RPMI7951 (cell line): ENCODE results near the gene NR6A1. TPM values are rescaled to one million over a fixed set of nuclear protein-coding genes. Genes with fewer than 3 reads are reported as not detected.

Experiments used
- DNase-seq: peaks from one replicate; pipeline ENCODE4 v3.0.0-alpha.2; 2012; ENCODE audit warnings: low read depth
- total RNA-seq: library from RNA; depleted of rRNA; stranded (reverse); fragments of >200 nt; shearing (Covaris generic); gene quantifications from 2 replicates; pipeline ENCODE4 v1.2.3, GENCODE V29; 2014

NR6A1 gene
- total RNA-seq, 1 experiment from 2014 or later: 1.4 TPM

GRCh38 chr9:124574534-124575375 lies 196.4 kb downstream of the NR6A1 start:
- DNase-seq: peak; percentile 74

GRCh38 chr9:124570942-124571666 lies 200.0 kb downstream of the NR6A1 start:
- DNase-seq: no peak

GRCh38 chr9:124569942-124570341 lies 201.2 kb downstream of the NR6A1 start:
- DNase-seq: no peak

GRCh38 chr9:124567362-124567761 lies 203.7 kb downstream of the NR6A1 start:
- DNase-seq: no peak

GRCh38 chr9:124562328-124562727 lies 208.8 kb downstream of the NR6A1 start:
- DNase-seq: no peak

GRCh38 chr9:124559871-124560270 lies 211.2 kb downstream of the NR6A1 start:
- no peak for DNase-seq

- DNase-seq: no peak
Observed at GRCh38 chr9:124558777-124559470, 212.2 kb downstream of the NR6A1 start.

GRCh38 chr9:124557895-124558294 lies 213.2 kb downstream of the NR6A1 start:
- DNase-seq: no peak

- DNase-seq: no peak
Observed at GRCh38 chr9:124555043-124555442, 216.1 kb downstream of the NR6A1 start.

- peak; percentile 24 for DNase-seq
Observed at GRCh38 chr9:124553738-124554137, 217.4 kb downstream of the NR6A1 start.

- DNase-seq: no peak
Observed at GRCh38 chr9:124552273-124552605, 218.9 kb downstream of the NR6A1 start.

- DNase-seq: peak; percentile 59
Observed at GRCh38 chr9:124551472-124552272, 219.4 kb downstream of the NR6A1 start.

- no peak for DNase-seq
Observed at GRCh38 chr9:124550072-124550471, 221.0 kb downstream of the NR6A1 start.

- DNase-seq: no peak
Observed at GRCh38 chr9:124549016-124549415, 222.1 kb downstream of the NR6A1 start.

GRCh38 chr9:124544535-124544934 lies 226.6 kb downstream of the NR6A1 start:
- DNase-seq: no peak

- DNase-seq: no peak
Observed at GRCh38 chr9:124541824-124542223, 229.3 kb downstream of the NR6A1 start.

- DNase-seq: no peak
Observed at GRCh38 chr9:124537926-124538325, 233.2 kb downstream of the NR6A1 start.

GRCh38 chr9:124535846-124536245 lies 235.3 kb downstream of the NR6A1 start:
- DNase-seq: no peak

- DNase-seq: no peak
Observed at GRCh38 chr9:124532897-124533296, 238.2 kb downstream of the NR6A1 start.

GRCh38 chr9:124531115-124531514 lies 240.0 kb downstream of the NR6A1 start:
- DNase-seq: no peak

GRCh38 chr9:124530246-124530645 lies 240.9 kb downstream of the NR6A1 start:
- no peak for DNase-seq

GRCh38 chr9:124527781-124528180 lies 243.3 kb downstream of the NR6A1 start:
- DNase-seq: peak; percentile 52
